HCT116 (cell line): ENCODE results near the gene ADGRG4. TPM values are rescaled to one million over a fixed set of nuclear protein-coding genes. Genes with fewer than 3 reads are reported as not detected.
A peak's percentile ranks its signal among the peaks of the same experiment; 100 is the strongest.
"Not testable (repeated sequence)": the region's sequence is repeated elsewhere in the genome, so short reads cannot be mapped to it uniquely, and the experiment has no call there.

Experiments used
- ATAC-seq: fragments of 200-7000 bp; cut with Tn5 transposase; 2 replicates; pipeline ENCODE4 v1.9.1; 2020; ENCODE audit warnings: mild to moderate bottlenecking, moderate library complexity
- Bru-seq: library from RNA; stranded (reverse); fragments of 400-500 nt; gene quantifications from one replicate; lab custom pipeline; 2021; lab: Mats Ljungman, UMichigan
- BruChase-seq, 2 experiments: library from RNA; stranded (reverse); fragments of 400-500 nt; gene quantifications; one replicate each; lab custom pipeline; 2021; lab: Mats Ljungman, UMichigan
- BruUV-seq: library from RNA; stranded (reverse); fragments of 400-500 nt; replicated peaks from 2 replicates; lab custom pipeline; 2021; lab: Mats Ljungman, UMichigan
- CTCF ChIA-PET: fragments of 300-600 bp; sonication (Branson Sonifier 250); formaldehyde crosslinking; loops from one replicate; lab custom pipeline; 2021; ENCODE audit warnings: antibody characterized with exemption; lab: Charles Lee
- POLR2A ChIA-PET: fragments of 300-600, 350-600 bp; sonication (Branson Sonifier 250); formaldehyde crosslinking; loops from one replicate; lab custom pipeline; 2021; ENCODE audit warnings: antibody characterized with exemption; lab: Charles Lee
- RAD21 ChIA-PET, 2 experiments: fragments of 300-600 bp; sonication (Branson Sonifier 250); formaldehyde crosslinking; loops; one replicate each; lab custom pipeline; 2023; ENCODE audit warnings: low total read pairs in 2 of 2; ENCODE audit not compliant: uncharacterized antibody in 2 of 2, unreplicated experiment in 2 of 2, low non-redundant PET in 1 of 2; lab: Charles Lee
- DNase-seq: peaks from one replicate; pipeline ENCODE4 v3.0.0-alpha.2; 2010; ENCODE audit warnings: low read depth, low spot score
- H2AFZ ChIP-seq: fragments of 200-600 bp; shearing (Covaris generic), sonication (generic); 2 replicates; pipeline ENCODE4 v1.6.1; 2017; ENCODE audit warnings: low read depth, mixed run types, mixed read lengths, antibody characterized with exemption, low read length; ENCODE audit not compliant: poor library complexity, severe bottlenecking
- H3K27ac ChIP-seq: 2 replicates; pipeline ENCODE4 v1.5.1; 2012; ENCODE audit warnings: low read depth, low read length
- H3K27me3 ChIP-seq: fragments of 200-600 bp; sonication (generic); 2 replicates; pipeline ENCODE4 v1.6.1; 2016; ENCODE audit warnings: mixed run types, low read length, mixed read lengths; ENCODE audit not compliant: insufficient read depth
- H3K36me3 ChIP-seq, 2 experiments: fragments of 200-500 bp in 1 of 2; fragments of 200-600 bp in 1 of 2; sonication (Bioruptor generic) in 1 of 2; sonication (generic) in 1 of 2; 2 replicates each; pipeline versions ENCODE4 v1.5.1 to v1.6.1; 2014 to 2016; ENCODE audit warnings: low read length in 2 of 2, inconsistent platforms in 1 of 2, mixed read lengths in 1 of 2, mixed run types in 1 of 2; ENCODE audit not compliant: insufficient read depth in 2 of 2, control insufficient read depth in 1 of 2
- H3K4me1 ChIP-seq, 2 experiments: fragments of 200-600 bp in 1 of 2; sonication (generic) in 1 of 2; 2 replicates each; pipeline versions ENCODE4 v1.5.1 to v1.6.1; 2012 to 2017; ENCODE audit warnings: low read length in 2 of 2, inconsistent platforms in 1 of 2, mild to moderate bottlenecking in 1 of 2, mixed read lengths in 1 of 2, mixed run types in 1 of 2, moderate library complexity in 1 of 2; ENCODE audit not compliant: insufficient read depth in 2 of 2, control insufficient read depth in 1 of 2
- H3K4me2 ChIP-seq: fragments of 200-600 bp; sonication (generic); 2 replicates; pipeline ENCODE4 v1.6.1; 2017; ENCODE audit warnings: mixed run types, low read length, mixed read lengths
- H3K4me3 ChIP-seq, 2 experiments: fragments of 200-600 bp in 1 of 2; sonication (generic) in 1 of 2; replicated peaks in 1 of 2; 2 replicates each; pipeline ENCODE4 v1.5.1; 2011 to 2016; ENCODE audit warnings: low read length in 2 of 2, control low read depth in 1 of 2, low read depth in 1 of 2, mild to moderate bottlenecking in 1 of 2, mixed read lengths in 1 of 2, mixed run types in 1 of 2
- H3K79me2 ChIP-seq: fragments of 200-600 bp; sonication (generic); 2 replicates; pipeline ENCODE4 v1.6.1; 2017; ENCODE audit warnings: mild to moderate bottlenecking, mixed run types, low read length, moderate library complexity, mixed read lengths; ENCODE audit not compliant: insufficient read depth
- H3K9ac ChIP-seq: fragments of 200-600 bp; sonication (generic); 2 replicates; pipeline ENCODE4 v1.6.1; 2016; ENCODE audit warnings: low read length, mixed read lengths
- H3K9me2 ChIP-seq: fragments of 200-600 bp; sonication (generic), shearing (Covaris generic); 2 replicates; pipeline ENCODE4 v1.6.1; 2017; ENCODE audit warnings: mixed run types, mild to moderate bottlenecking, moderate library complexity; ENCODE audit not compliant: insufficient read depth
- H3K9me3 ChIP-seq, 2 experiments: fragments of 200-500 bp in 1 of 2; fragments of 200-600 bp in 1 of 2; sonication (Bioruptor generic) in 1 of 2; sonication (generic) in 1 of 2; 2 replicates each; pipeline ENCODE4 v1.6.1; 2014 to 2017; ENCODE audit warnings: low read length in 2 of 2, mixed read lengths in 2 of 2, inconsistent platforms in 1 of 2, low read depth in 1 of 2, mild to moderate bottlenecking in 1 of 2, mixed run types in 1 of 2, moderate library complexity in 1 of 2; ENCODE audit not compliant: control insufficient read depth in 1 of 2, insufficient read depth in 1 of 2
- H4K20me1 ChIP-seq: fragments of 200-600 bp; sonication (generic), shearing (Covaris generic); 2 replicates; pipeline ENCODE4 v1.6.1; 2017; ENCODE audit warnings: mixed run types, mild to moderate bottlenecking, moderate library complexity; ENCODE audit not compliant: insufficient read depth
- intact Hi-C: fragments of 100-400 bp; cut with micrococcal nuclease; formaldehyde crosslinking; loops from 2 replicates; pipeline ENCODE4 v1.10.0; 2022
- long read RNA-seq: library from polyadenylated mRNA; unstranded; transcript quantifications from one replicate; pipeline ENCODE4 v2.0.0, GENCODE V29; 2021; ENCODE audit not compliant: unreplicated experiment
- polyA plus RNA-seq: library from polyadenylated mRNA; unstranded; fragments of >200 nt; gene quantifications from 2 replicates; pipeline ENCODE4 v1.2.1, GENCODE V29; 2012; ENCODE audit warnings: missing spikeins
- total RNA-seq: library from RNA; stranded (reverse); gene quantifications from one replicate; pipeline ENCODE4 v1.2.1, GENCODE V29; 2021; ENCODE audit not compliant: unreplicated experiment

Gene ADGRG4, protein sequence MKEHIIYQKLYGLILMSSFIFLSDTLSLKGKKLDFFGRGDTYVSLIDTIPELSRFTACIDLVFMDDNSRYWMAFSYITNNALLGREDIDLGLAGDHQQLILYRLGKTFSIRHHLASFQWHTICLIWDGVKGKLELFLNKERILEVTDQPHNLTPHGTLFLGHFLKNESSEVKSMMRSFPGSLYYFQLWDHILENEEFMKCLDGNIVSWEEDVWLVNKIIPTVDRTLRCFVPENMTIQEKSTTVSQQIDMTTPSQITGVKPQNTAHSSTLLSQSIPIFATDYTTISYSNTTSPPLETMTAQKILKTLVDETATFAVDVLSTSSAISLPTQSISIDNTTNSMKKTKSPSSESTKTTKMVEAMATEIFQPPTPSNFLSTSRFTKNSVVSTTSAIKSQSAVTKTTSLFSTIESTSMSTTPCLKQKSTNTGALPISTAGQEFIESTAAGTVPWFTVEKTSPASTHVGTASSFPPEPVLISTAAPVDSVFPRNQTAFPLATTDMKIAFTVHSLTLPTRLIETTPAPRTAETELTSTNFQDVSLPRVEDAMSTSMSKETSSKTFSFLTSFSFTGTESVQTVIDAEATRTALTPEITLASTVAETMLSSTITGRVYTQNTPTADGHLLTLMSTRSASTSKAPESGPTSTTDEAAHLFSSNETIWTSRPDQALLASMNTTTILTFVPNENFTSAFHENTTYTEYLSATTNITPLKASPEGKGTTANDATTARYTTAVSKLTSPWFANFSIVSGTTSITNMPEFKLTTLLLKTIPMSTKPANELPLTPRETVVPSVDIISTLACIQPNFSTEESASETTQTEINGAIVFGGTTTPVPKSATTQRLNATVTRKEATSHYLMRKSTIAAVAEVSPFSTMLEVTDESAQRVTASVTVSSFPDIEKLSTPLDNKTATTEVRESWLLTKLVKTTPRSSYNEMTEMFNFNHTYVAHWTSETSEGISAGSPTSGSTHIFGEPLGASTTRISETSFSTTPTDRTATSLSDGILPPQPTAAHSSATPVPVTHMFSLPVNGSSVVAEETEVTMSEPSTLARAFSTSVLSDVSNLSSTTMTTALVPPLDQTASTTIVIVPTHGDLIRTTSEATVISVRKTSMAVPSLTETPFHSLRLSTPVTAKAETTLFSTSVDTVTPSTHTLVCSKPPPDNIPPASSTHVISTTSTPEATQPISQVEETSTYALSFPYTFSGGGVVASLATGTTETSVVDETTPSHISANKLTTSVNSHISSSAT (N-terminal part only)
- total RNA-seq (not detected), Bru-seq, nascent RNA (percentile 1 among the genes with signal in this experiment), BruChase-seq, experiment 1, labeled RNA remaining after a 6-hour chase (percentile 2 among the genes with signal in this experiment), BruChase-seq, experiment 2, labeled RNA remaining after a 2-hour chase (not detected)
- polyA plus RNA-seq: 0.01 TPM in 1 of 2 replicates, not detected in the other
- long read RNA-seq: 0 reads

DNA sequence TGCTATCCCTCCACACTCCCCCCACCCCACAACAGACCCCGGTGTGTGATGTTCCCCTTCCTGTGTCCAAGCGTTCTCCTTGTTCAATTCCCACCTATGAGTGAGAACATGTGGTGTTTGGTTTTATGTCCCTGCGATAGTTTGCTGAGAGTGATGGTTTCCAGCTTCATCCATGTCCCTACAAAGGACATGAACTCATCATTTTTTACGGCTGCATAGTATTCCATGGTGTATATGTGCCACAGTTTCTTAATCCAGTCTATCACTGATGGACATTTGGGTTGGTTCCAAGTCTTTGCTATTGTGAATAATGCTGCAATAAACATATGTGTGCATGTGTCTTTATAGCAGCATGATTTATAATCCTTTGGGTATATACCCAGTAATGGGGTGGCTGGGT, at the start of gene ADGRG4:
ADGRG4 (plus strand) TSS at position 243 of the 400 bp plus-strand sequence. CDS start 7,815 bp downstream, outside the sequence.
- not testable (repeated sequence) for BruUV-seq, H3K27ac ChIP-seq

More for the DNA sequence above, at the start of gene ADGRG4:
- intact Hi-C loops, DNase-seq, H3K4me1 ChIP-seq, ATAC-seq, H3K4me3 ChIP-seq, H3K9me3 ChIP-seq, H3K9ac ChIP-seq, H3K79me2 ChIP-seq, CTCF ChIA-PET, H2AFZ ChIP-seq, H3K4me2 ChIP-seq, RAD21 ChIA-PET, H3K27me3 ChIP-seq, H3K36me3 ChIP-seq, H3K9me2 ChIP-seq, H4K20me1 ChIP-seq, POLR2A ChIA-PET: not testable (repeated sequence)
